ENCODE results near the gene SLIT1. TPM values are rescaled to one million over a fixed set of nuclear protein-coding genes. Genes with fewer than 3 reads are reported as not detected.

Gene SLIT1
- total RNA-seq, 1 donor from 2014 or later: 0.40 TPM

DNA sequence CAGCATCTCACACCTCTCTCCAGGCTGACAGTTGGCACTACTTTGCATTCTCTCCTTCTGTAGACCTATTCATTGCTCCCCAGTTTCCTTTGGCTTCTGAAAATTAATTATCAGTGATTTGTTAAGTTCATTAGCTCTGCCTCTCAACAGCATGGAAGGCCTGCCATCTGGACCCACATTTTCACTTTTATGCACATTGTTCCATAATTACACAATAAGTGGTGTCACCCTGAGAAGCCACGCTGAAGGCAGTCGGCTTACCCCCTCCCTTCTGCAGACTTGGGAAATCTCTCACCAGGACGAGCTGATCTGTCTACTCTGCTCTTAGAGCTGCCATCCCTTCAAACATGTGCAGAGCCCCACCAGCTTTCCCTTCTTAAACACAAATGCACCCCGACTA is 64.7 kb downstream of the SLIT1 start:
- Mint-ChIP-seq H3K27me3 (ENCODE audit: low read depth) (peaks cover 45% of the 10 kb centered on the region), H3K9me3 (no peaks in the 10 kb centered on the region), H3K4me3 (no peak overlapping the region), H3K36me3 (no peaks in the 10 kb centered on the region), H3K4me1 (no peaks in the 10 kb centered on the region), H3K27ac (no peak overlapping the region)
- DNase-seq (ENCODE audit: low spot score in 2 of 2, unreplicated experiment in 2 of 2): no peak
- TF ChIP-seq, protein P1, sequence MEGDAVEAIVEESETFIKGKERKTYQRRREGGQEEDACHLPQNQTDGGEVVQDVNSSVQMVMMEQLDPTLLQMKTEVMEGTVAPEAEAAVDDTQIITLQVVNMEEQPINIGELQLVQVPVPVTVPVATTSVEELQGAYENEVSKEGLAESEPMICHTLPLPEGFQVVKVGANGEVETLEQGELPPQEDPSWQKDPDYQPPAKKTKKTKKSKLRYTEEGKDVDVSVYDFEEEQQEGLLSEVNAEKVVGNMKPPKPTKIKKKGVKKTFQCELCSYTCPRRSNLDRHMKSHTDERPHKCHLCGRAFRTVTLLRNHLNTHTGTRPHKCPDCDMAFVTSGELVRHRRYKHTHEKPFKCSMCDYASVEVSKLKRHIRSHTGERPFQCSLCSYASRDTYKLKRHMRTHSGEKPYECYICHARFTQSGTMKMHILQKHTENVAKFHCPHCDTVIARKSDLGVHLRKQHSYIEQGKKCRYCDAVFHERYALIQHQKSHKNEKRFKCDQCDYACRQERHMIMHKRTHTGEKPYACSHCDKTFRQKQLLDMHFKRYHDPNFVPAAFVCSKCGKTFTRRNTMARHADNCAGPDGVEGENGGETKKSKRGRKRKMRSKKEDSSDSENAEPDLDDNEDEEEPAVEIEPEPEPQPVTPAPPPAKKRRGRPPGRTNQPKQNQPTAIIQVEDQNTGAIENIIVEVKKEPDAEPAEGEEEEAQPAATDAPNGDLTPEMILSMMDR (IDR thresholded peaks at IDR 0.05; ENCODE audit: unreplicated experiment): no peak

DNA sequence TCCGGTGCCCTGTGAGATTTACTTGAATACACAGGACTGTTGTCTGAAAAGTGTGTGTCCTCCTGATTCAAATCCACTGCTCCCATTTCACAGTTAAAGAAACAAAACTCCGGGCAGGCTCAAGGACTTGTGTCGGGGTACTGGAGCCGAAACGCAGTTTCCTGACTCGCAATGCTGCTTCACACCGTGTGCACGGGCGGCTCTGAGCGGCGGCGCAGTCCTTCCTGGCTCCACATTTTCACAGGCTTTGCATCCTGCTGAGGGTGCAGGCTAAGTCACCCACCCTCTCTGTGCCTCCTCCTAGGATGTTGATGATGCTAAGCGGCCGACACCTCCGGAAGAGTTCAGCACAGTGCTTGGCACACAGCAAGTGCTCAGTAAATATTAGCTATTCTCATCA is 65.4 kb downstream of the SLIT1 start:
- Mint-ChIP-seq H3K27ac (no peak overlapping the region), H3K9me3 (no peaks in the 10 kb centered on the region), H3K4me3 (no peak overlapping the region), H3K4me1 (no peaks in the 10 kb centered on the region), H3K27me3 (ENCODE audit: low read depth) (peaks cover 45% of the 10 kb centered on the region), H3K36me3 (no peaks in the 10 kb centered on the region)
- DNase-seq (ENCODE audit: low spot score in 2 of 2, unreplicated experiment in 2 of 2): no peak
- TF ChIP-seq, protein P1 (IDR thresholded peaks at IDR 0.05; ENCODE audit: unreplicated experiment): no peak

DNA sequence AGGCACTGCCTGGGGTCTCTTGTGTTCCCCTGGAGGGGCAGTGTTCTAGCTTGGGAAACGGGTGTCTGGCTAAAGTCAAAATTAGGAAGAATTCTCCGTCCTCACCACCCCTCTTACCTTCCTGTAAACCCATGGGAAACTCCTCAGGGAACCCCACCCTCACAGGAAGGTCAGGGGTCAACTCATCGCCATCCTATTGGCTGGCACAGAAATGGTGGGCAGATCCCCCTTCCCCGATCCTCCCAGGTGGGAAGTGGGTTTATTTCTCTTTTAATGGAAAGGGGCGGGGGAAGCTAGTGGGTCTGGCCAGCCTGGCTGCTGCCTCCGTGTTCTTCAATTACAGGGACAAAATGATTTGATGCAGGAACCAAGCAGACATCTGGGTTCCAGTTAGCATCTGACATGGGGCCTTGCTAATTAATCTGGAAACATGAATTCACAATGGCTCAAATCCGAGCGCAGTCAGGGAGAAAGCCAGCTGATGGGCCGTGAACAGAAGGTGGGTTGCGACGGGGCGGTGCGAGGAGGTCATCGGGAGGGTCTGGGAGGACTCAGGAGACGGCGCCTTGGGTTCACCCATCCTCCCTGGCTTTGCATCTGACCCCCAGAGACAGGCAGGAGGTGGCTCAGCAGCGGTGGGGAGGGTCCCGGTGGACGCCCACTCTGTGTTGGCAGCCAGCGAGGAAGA is 66.6 kb downstream of the SLIT1 start:
- no peaks in the 10 kb centered on the region for H3K36me3 Mint-ChIP-seq
- TF ChIP-seq, protein P1 (IDR thresholded peaks at IDR 0.05; ENCODE audit: unreplicated experiment): no peak
- H3K4me1 Mint-ChIP-seq: no peaks in the 10 kb centered on the region
- DNase-seq (ENCODE audit: low spot score in 2 of 2, unreplicated experiment in 2 of 2): no peak
- H3K27me3 Mint-ChIP-seq (ENCODE audit: low read depth): peaks cover 46% of the 10 kb centered on the region
- no peak overlapping the region for H3K27ac Mint-ChIP-seq
- no peaks in the 10 kb centered on the region for H3K9me3 Mint-ChIP-seq
- H3K4me3 Mint-ChIP-seq: no peak overlapping the region

DNA sequence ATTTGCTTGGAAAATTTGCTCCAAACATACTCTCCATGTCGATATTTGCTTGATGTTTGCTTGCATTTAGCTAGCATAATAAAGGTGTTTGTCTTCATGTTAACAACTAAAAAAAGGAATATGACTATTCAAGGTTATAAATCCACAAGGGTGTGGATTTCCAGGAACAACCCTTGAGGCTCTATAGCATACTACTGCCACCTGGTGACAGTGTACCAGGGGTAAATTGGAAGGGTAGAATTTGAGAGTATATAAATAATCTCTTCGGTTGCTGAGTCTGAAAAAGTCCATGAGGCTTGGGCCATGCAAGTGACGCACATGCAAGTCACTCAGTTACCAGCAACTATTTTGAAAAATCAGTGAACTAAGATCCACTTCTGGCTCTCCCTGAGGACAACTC is 68.4 kb downstream of the SLIT1 start:
- no peak for DNase-seq (ENCODE audit: low spot score in 2 of 2, unreplicated experiment in 2 of 2)
- Mint-ChIP-seq H3K27me3 (ENCODE audit: low read depth) (peaks cover 40% of the 10 kb centered on the region), H3K4me3 (no peak overlapping the region), H3K27ac (no peak overlapping the region), H3K9me3 (no peaks in the 10 kb centered on the region), H3K36me3 (no peaks in the 10 kb centered on the region), H3K4me1 (no peaks in the 10 kb centered on the region)
- TF ChIP-seq, protein P1 (IDR thresholded peaks at IDR 0.05; ENCODE audit: unreplicated experiment): no peak

DNA sequence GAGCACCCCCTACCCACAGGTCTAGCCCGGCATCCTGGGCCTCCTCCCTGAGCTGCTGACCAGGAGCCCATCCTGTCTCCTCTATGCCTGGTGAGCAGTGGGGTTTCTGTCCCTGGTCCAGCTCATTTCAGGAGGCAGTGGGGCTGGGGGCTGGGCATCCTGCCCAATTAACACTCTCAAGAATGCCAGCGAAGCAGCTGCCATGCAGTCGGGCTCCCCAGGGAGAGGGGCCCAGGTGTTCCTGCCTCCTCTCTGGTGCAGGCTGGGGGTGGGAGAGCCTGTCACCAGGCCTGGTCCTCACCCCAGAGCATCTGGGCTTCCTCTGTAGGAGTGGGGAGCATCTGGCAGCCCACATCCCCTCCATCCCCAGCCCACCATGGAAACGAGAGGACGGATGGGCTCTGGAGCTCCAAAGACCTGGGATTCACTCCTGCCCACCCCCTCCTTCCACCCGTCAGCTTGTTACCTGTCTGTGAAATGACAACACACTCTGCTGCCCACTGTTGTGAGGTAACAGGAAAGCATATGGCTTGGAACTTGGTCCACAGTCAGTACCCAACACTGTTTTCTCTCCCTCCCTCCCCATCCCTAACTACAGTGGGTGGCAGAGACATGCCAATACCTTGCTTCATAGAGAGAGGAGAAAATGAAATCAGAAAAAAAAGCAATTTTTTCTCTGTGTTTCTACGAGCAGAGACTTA is 69.1 kb downstream of the SLIT1 start:
- TF ChIP-seq, protein P1 (IDR thresholded peaks at IDR 0.05; ENCODE audit: unreplicated experiment): no peak
- peaks cover 39% of the 10 kb centered on the region for H3K27me3 Mint-ChIP-seq (ENCODE audit: low read depth)

More for the DNA sequence above, 69.1 kb downstream of the SLIT1 start:
- Mint-ChIP-seq H3K4me1 (no peaks in the 10 kb centered on the region), H3K4me3 (no peak overlapping the region), H3K27ac (no peak overlapping the region), H3K36me3 (no peaks in the 10 kb centered on the region), H3K9me3 (no peaks in the 10 kb centered on the region)
- DNase-seq (ENCODE audit: low spot score in 2 of 2, unreplicated experiment in 2 of 2): no peak

All from mesothelial cell of epicardium (in vitro differentiated cells).